T-helper 1 cell (primary cell): ENCODE data around the gene ATG7.
A peak's percentile ranks its signal among the peaks of the same experiment; 100 is the strongest.

Experiments used
- DNase-seq, 5 donors: peaks; one replicate each; pipeline ENCODE4 v3.0.0-alpha.2; 2012 to 2020
- total RNA-seq, 4 donors: gene quantifications; one replicate each; lab custom pipeline; 2026; lab: John Stamatoyannopoulos, UW

The ATG7 gene, protein sequence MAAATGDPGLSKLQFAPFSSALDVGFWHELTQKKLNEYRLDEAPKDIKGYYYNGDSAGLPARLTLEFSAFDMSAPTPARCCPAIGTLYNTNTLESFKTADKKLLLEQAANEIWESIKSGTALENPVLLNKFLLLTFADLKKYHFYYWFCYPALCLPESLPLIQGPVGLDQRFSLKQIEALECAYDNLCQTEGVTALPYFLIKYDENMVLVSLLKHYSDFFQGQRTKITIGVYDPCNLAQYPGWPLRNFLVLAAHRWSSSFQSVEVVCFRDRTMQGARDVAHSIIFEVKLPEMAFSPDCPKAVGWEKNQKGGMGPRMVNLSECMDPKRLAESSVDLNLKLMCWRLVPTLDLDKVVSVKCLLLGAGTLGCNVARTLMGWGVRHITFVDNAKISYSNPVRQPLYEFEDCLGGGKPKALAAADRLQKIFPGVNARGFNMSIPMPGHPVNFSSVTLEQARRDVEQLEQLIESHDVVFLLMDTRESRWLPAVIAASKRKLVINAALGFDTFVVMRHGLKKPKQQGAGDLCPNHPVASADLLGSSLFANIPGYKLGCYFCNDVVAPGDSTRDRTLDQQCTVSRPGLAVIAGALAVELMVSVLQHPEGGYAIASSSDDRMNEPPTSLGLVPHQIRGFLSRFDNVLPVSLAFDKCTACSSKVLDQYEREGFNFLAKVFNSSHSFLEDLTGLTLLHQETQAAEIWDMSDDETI
- total RNA-seq = 22.4 to 34.3 (median 32.7) reads per million in 4 donors

DNA sequence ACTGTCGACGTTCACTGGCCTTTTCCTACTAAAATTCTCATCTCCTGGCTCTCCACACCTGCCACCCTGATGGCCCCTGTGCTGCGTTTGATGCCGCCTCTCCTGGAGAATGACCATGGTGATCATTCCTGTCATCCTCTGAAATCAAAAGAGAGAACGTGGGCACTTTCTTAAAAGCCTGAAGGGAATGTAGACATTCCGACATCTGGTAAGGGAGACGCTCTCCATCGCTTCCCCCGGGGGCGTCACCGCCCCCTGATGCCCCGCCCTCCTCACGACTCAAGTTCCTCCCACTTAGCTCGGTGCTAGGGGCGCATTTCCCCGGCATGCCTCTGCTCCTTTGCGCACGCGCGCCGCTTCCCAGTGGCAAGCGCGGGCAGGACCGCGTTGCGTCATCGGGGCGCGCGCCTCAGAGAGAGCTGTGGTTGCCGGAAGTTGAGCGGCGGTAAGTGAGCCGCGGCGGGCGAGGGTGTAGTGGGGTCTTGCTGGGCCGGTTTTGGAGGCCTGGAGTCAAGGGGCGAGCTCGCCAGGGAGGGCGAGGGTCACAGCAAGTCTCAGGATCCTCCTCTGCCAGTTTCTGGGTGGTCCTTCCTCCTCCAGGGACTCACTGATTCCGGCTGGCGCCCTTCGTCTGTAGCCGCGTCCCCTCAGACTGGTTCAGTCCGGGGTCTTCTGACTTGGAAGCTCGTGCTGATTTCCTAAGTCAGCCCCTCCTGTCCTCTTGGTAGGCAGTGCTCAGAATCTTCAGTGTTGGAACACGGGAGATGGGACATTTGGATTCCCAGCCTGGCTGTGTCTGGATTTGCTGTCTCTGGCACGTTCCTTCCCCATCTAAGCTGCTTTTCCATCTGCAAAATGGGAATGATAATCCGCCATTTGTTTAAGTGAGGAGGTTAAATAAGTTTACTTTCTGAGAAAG lies at the start of gene ATG7:
Gene ATG7 (plus strand): TSS at position 412 of the 919 bp plus-strand sequence. CDS start 26,299 bp downstream, outside the sequence.
- peak; percentile 93 to 97 (median 95) for DNase-seq

DNA sequence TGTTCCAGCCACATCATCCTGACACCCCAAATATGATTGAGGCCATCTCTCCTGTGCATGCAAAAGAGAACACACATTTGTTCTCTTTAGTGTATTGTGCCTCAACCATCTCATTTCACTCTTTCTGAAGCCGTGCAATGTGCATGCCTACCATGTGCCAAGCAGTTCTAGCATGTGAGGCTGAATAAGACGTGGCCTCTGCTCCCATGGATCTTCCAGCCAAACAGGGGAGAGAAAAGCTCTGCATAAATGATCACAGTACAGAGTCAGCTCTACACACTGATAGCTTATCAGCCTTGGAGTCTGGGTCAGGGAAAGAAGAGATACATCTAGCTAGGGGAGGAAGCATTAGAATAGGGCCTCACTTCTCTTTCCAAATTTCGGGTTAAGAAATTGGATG lies 48.2 kb upstream of the ATG7 start:
- no peak for DNase-seq

DNA sequence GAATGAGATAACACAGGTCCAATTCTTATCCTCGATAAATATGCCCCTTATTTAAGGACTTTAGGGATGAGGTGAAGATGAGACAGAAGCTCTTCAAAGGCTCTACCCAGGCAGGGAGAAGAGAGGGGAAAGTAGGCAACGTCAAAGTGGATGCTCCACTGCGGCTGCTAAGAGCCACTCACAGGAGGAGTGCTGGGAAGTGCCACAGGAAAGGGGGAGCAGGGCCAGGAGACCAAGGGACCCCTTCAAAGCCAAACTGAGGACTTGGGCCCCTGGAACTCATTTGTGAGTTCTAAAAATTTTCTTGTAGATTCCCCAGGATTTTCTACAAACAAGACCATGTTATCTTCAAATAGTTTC lies 47.3 kb upstream of the ATG7 start:
- no peak for DNase-seq

DNA sequence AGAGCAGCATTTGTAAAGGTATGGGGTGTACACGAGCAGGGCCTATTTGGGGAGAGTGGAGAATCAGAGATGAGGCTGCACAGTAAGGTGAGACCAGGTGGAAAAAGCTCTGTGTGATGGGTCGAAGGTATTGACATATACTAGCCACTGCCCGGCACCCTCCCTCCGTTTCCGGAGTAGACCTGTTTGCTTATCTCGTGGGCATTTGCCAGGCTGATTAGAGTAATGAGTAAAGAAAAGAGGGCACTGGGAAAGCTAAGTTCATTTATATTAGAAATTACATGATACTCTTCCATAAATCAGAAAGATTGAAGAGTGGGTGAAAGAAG lies 46.2 kb upstream of the ATG7 start:
- DNase-seq = no peak

DNA sequence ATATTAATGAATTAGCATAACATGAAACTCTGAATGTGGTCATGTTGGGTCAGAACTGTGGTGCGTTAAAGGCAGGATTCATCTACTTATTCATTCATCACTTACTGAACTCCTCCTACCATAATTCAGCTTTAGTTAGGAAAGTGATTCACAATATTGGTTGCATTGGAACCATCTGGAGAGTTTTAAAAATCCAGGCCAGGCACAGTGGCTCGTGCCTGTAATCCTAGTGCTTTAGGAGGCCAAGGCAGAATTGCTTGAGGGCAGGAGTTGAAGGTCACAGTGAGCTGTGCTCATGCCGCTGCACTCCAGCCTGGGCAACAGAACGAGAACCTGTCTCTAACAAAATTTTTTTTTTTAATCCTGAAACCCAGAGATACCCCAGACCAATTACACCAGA lies 44.2 kb upstream of the ATG7 start:
- no peak for DNase-seq

DNA sequence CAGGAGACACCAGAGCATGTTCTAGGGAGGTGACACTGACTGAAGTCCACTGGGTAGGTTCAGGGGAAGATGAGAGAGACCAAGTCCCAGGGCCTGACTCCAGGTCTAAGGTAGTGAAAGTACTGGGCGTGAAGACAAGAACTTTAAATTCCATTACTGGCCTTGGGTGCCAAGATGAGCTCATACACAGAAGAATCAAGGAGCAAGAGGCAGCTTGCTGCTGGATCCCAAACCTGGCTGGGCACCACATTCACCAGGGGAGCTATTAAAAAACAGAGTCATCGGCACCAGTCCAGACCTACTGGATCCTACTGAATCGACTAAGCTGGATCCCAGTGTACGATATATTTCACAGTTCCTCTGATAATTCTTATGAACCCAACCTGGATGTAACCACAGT lies 42.1 kb upstream of the ATG7 start:
- DNase-seq = no peak

DNA sequence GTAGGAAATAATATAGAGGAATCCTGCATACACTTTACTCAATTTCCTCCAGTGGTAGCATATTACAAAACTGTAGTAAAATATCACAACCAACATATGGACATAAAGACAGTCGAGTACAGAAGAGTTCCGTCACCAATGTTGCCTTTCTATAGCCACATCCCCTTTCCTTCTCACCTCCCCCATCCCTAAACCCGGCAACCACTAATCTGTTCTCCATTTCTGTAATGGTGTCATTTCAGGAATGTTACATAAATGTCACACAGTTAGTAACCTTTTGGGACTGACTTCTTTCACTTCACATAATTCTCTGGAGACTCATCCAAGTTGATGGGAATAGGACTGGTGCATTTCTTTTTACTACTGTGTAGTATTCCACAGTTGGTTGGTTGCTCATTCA lies 41.4 kb upstream of the ATG7 start:
- no peak for DNase-seq

DNA sequence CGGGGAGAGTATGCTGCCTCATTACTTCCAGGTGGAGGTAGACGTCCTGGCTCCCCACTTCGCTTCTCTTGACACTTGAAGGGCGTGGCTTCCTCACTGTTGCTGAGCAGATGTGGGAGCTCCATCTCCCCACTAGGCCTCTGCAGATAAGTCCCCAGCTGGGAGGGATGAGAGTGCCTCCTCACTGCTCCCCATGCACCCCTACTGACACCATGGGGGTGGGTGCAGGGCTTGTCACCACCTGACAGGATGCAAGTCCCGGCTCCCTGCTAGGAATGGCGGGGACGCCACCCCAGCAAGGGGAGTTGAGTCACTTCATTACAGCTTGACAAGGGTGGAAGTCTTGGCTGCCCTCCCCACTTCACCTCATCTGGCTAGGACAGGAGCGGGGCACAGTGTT lies 36.8 kb upstream of the ATG7 start:
- no peak for DNase-seq

DNA sequence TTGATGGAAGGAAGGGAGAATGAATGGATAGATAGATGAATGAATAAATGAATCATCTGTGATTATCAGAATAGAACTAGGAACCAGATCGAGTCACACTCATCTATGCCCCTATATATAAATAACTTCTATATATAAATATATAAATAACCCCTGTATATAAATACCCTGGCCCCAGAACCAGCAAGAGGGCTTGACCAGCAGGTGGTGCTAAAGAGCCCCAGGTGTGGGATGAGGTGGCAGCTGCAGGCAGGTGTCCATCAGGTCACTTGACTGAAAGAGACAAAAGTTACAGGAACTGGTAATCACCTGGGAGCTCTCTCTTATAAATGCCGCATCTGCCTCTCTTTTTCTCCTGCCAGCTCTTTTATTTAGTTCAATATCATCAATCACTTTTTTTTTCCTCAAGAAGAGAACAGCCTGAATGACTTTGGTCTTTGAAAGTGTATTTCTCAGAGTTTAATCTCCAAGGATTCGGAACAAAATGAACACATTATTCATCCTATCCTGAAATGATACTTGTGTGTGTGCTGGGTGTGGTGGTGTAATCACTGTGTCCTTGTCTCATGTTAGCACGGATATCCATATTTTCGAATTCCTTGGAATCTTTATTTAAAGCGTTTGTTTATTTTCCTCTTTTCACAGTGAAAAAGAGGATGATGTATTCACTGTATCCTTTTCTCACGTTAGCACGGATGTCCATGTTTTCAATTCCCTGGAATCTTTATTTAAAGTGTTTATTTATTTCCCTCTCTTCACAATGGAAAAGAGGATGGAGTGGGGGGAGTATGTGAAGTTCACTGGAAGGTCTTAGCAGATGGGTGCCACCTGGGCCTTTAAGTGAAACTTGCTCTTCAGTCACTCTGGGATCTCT lies 35.4 kb upstream of the ATG7 start:
- DNase-seq = peak; percentile 37 to 74 (median 61)

DNA sequence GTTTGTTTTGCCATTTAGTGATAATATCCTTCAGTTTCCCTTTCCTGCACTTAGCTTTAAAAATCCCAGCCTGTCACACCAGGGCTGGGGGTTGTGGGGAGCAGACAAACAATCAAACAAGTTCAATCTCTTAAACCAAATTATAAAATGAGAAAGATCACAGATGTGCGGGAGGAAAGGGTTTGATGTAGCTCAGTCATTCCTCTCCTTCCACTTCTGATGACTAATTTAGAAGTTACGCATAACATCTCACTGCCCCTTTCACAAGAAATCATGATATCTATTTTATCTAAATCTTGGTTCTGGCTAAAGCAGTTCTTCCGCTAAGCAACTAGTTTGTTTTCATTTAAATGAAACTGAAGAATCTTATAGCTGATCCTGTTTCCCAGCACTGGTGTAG lies 34.1 kb upstream of the ATG7 start:
- peak in 1 of 5 donors; percentile 75 for DNase-seq

DNA sequence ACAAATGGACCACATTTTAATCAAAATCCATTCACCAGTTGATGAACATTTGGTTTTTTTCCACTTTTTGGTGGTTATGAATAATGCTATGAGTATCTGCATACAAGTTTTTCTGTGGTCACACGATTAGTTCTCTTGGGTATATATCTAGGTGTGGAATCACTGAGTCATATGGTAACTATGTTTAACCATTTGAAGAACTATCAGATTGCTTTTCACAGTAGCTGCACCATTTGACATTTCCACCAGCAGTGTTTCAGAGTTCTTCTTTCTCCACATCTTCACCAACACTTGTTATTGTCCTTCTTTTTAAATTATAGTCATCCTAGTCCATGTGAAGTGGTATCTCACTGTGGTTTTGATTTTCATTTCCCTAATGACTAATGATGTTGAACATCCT lies 33.3 kb upstream of the ATG7 start:
- peak in 1 of 5 donors; percentile 65 for DNase-seq

DNA sequence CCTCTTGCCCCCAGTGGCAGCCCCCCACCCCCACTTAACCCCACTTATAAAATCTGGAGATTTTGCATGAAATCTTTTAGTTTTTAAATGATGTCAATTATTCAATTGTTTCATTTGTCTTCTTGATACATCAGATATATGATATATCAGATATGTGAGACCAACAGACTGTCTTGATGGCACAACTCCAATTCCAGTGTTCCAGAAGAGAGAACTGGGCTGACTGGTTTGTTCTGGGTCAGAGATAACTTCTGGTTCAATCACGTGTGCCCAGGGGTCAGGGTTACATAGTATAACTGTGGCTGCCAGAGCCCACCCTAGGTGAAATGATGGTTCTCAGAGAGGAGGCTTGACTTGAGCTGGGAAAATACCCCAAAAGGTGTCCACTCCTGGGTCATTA lies 32.4 kb upstream of the ATG7 start:
- DNase-seq = no peak

DNA sequence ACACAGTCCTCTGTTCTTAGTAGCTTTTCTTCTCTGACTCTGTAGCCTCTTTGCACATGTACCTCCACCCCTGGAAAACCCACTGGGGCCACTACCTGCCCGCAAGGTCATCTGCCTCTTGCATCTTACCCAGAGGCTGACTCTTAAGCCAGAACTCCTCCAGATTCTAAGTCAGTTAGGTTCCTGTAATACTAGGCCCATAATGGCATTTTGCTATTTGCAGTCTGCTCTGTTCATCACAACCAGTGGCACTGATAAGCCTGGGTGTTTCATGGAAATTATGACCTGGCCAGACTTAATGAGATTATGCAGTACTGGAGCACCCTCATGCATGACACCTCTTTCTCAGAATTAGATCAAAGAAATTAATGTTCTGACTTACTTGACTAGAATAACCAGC lies 31.7 kb upstream of the ATG7 start:
- DNase-seq = no peak

DNA sequence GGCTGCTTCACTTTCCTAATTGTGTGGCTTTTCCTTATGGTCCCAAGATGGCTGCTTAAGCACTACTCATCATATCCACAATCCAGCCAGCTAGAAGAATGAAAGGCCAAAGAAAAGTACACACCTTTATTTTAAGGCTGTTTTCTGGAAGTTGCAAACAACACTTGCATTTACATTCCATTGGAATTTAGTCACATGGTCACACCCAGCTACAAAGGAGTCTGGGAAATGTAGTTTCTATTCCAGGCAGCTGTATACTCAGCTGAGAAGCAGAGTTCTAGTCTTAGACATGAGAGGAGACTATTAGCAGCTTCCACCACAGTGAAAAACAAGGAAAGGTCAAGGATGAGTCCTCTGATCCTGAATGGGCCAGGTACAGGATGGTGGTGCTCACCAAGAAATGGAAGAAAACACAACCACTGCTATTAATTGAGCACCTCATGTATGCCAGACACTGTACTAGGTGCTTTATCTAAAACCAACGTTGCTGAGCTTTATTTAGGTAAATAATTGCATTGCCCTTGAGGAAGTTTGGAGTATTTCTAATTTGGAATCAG lies 28.0 kb upstream of the ATG7 start:
- DNase-seq = no peak

DNA sequence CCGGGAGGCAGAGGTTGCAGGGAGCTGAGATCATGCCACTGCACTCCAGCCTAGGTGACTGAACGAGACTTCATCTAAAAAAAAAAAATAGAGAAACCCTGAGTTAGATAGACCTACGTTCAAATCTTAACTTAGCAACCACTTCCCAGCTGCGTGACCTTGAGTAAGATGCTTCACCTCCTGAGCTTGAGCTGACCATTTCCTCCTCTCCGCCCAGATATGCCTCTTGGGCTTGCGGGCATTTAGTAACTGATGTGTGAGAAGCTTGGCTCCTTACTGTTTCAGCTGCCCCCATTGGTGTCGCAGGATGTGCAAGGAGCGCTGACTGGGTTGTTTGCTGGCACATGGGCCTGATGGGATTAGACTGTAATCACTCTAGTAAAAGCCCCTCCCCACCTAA lies 26.9 kb upstream of the ATG7 start:
- DNase-seq = peak in 1 of 5 donors; percentile 10

DNA sequence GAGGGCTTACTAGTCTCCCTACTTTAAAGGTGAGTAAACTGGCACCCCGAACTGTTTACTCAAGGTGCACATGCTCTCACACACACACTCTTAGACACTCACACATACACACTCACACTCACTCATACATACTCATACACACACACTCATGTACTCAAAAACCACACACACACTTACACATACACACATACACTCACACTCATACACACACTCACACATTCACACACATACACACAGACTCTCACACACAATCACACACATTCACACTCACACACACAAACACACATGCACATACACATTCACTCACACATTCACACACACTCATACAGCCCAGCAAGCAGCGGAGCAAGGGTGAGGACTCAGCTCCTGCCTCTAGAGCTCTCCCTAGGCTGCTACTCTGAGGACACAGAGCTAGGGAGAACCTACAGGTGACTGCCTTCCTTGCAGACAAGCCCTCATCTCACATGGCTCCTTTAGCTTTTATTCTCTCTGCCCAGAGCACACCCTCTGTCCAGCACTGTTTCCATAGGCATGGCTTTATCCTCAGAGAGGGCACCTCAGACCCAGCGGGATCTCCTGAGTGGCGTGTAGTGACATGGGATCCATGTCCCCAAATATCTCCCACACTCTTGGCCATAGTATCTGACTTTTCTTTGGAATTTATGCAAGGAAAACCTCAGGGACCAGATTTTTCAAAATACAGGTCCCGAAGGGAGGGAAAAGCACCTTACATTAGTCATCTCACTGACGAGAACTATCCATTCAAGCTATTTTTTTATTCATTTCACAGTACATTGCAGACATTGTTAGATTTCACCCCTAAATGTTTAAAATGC lies 26.2 kb upstream of the ATG7 start:
- DNase-seq = no peak

DNA sequence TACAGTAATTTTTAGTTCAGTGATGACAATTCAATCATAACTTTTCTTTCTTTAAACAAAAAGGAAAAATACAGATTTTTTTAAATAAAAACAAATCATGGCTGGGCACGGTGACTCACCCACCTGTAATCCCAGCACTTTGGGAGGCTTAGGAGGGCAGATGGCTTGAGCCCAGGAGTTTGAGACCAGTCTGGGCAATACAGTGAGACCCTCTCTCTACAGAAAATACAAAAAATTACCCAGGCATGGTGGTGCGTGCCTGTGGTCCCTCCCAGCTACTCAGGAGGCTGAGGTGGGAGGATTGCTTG lies 25.6 kb upstream of the ATG7 start:
- no peak for DNase-seq

DNA sequence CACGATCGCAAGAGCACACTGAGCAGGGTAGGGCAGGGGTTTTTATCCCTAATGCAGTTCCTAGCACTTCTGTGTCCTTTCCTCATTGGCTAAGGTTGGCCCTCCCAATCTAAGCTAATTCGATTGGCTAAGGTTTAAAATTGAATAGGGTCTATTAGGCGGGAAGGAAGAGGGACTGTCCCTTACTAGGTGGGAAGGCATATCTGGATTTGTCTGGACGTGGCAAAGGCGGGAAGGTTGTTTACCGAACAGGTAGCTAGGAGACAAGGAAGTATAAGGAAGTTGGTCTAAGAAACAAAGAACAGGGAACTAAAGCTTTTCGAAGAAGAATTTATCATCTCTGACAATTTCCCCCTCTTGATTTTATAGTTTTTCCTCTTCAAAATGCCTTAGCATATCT lies 24.8 kb upstream of the ATG7 start:
- no peak for DNase-seq

DNA sequence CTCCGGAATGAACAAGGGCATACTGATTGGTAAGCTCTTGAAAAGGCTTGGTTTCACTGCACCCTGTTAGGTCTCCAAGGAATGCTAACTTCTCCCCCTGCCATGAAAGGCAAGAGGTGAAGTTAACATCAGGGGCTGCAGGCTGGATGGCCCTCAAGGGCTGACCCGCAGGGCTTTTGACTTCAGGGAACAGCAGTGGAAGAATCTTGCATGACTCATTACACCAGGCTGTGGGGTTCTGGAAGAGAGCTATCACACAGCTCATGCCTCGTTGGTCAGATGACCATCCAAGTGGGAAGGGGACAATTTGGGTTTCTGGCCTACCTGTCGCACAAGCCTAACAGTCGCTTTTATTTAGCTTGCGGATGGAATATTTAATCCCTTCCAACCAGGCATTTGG lies 23.6 kb upstream of the ATG7 start:
- DNase-seq = no peak

DNA sequence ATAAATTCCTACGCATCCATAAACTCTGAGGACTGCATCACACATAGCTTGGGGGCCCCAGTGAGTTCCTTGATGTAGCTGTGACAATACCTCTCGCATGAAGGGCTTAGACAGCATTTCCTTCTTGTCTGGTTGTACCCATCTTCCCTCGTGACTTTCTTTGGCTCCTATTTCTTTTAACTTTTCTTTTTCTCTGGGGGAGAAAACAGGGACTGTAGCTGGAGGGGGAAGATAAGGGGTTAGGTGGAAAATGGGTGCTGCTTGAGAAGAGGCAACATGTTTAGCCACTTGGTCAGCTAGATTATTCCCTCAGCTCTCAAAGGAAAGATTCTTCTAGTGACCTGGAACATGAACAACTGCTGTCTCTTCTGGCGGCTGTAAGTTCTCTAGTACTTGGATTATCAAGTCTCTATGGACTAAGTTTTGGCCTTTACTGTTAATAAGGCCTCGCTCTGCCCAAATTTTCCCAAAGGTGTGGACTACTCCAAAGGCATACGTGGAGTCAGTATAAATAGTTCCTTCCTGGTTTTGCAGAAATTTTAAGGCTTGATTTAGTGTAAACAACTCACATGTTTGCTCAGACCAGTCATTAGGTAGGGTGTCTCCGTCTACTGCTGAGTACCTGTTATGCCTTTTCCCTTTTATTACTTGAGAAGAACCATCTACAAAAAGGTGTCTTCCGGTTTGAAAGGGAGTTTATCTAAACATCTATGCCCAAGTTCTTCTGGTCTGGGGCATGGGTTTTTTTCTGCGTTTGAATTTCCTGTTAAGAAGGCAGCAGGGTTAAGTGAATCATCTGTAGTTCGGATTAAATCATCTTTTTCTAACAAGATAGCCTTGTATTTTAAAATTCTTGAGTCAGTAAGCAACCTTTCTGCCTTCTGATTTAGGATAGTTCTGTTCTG lies 21.0 kb upstream of the ATG7 start:
- peak in 1 of 5 donors; percentile 29 for DNase-seq
